Activated T-helper 1 cell treated with anti-CD3 and anti-CD28 coated beads, Interleukin-2, amount 50 U/mL, for 16 hours (primary cell): ENCODE results near the gene JDP2.
"Not testable (repeated sequence)": the region's sequence is repeated elsewhere in the genome, so short reads cannot be mapped to it uniquely, and the experiment has no call there.

ENCODE experiments used
- DNase-seq, 2 donors: peaks; one replicate each; pipeline ENCODE4 v3.0.0-alpha.2; 2020; ENCODE audit warnings: low read depth in 1 of 2, low spot score in 1 of 2

Gene JDP2, protein sequence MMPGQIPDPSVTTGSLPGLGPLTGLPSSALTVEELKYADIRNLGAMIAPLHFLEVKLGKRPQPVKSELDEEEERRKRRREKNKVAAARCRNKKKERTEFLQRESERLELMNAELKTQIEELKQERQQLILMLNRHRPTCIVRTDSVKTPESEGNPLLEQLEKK

GRCh38 chr14:75427482-75428229 lies at the start of gene JDP2:
JDP2 (plus strand) TSS chr14:75428022; CDS start chr14:75437921, 9,899 bp downstream.
- DNase-seq: peak; percentile 12 to 19

DNA sequence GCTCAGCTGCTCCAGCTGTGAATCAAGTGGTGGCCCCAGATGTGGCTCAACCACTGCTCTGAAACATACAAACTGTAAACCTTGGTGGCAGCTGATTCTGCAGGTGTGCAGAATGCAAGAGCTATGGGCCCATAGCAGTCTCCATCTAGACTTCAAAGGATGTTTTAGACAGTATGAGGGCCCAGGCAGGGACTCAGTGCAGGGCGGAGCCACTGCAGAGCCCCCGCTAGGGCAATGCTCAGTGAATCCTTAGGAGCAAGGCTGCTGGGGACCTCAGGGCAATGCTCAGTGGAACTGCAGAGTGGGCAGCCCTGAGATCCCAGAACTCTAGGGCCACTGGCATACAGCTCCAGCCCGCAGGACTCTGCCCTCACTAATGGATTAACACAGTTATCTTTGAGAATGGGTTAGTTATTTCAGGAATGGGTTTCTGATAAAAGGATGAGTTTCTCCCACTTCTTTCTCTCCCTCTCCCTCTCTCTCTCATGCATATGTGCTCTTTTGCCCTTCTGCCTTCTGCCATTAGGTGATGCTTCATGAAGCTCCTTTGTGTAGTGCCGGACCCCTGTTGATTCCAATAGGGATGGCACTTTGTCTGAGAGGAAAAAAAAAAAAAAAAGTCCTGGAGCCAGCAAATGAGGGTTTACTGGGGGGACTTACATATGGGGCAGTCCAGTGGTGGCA lies 48.4 kb upstream of the JDP2 start:
- no peak for DNase-seq

DNA sequence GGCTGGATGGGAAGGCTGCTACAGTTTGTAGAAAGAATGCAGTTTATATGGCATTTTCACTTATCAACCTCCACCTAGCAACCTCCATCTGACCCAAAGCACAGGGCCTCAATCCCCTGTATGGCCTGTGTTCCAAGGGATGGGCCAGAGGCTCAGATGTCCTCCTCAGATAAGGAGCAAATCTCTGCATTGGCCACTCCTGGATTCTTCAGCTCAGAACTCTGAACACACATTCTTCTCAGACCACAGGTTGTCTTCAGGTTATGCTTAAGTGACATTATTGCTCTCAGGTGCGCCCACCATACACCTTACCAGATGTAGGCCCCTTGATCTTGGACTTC lies 47.9 kb upstream of the JDP2 start:
- DNase-seq: no peak

GRCh38 chr14:75380656-75381055 lies 47.2 kb upstream of the JDP2 start:
- no peak for DNase-seq

DNA sequence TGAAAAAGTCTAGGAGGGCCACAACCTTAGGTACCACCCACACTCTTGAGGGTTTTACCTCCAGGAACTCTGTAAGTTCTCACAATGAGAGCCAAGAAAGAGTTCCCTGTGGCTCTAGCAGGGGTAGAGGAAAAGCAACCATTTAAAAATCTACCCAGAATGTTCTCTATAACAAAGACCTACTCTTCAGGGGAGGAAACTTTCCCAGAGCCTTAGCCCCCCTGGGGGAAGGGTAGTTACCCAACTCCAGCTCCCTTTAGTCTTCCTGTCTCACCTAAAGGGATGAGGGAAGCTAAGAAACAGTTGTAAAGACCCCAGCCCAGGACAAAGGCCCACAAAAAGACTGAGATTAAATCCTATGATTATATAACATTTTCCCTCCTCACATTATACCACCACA lies 46.2 kb upstream of the JDP2 start:
- no peak for DNase-seq

DNA sequence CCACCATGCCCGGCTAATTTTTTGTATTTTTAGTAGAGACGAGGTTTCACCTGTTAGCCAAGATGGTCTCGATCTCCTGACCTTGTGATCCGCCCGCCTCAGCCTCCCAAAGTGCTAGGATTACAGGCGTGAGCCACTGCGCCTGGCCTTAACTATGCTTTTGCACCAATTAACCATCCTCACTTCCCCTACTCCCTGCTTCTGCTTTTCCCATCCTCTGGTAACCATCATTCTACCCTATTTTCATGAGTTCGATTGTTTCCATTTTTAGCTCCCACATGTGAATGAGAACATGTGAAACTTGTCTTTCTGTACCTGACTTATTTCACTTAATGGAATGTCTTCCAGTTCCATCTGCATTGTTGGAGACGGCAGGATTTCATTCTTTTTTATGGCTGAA lies 44.6 kb upstream of the JDP2 start:
- DNase-seq: not testable (repeated sequence)

- DNase-seq: no peak
Observed at GRCh38 chr14:75383721-75384120, 44.1 kb upstream of the JDP2 start.

DNA sequence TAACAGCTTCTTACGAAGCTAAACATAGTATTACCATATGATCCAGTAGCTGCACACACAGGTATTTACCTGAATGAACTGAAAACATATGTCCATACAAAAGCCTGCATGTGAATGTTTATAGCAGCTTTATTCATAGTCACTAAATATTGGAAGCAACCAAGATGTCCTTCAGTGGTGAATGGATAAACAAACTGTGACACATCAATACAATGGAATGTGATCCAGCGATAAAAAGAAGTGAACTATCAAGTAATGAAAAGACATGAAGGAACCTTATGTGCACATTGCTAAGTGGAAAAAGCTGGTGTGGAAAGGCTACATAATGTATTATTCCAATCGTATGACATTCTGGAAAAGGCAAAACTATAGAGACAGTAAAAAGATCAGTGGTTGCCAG lies 38.1 kb upstream of the JDP2 start:
- no peak for DNase-seq

DNA sequence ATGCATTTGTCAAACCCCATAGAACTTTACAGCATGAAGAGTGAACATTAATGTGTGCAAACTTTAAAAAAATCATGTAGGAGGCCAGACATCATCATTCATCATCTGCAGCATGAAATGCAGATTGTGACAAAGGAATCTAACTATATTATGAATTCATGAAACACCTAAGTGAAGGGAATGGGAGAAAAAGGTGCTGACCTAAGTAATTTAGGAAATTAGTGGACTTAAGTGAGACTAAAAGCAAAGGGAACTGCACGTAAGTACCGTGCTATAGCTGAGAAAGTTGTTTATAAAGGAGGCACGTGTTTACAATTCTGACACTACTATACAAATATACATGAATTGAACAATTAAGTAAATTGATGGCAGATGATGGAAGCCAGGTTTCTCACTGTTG lies 37.6 kb upstream of the JDP2 start:
- DNase-seq: no peak

- no peak for DNase-seq
Observed at GRCh38 chr14:75391953-75392352, 35.9 kb upstream of the JDP2 start.

- no peak for DNase-seq
Observed at GRCh38 chr14:75392686-75393641, 34.9 kb upstream of the JDP2 start.

GRCh38 chr14:75393794-75394193 lies 34.0 kb upstream of the JDP2 start:
- DNase-seq: no peak

- DNase-seq: no peak
Observed at GRCh38 chr14:75395862-75396261, 32.0 kb upstream of the JDP2 start.

- no peak for DNase-seq
Observed at GRCh38 chr14:75399321-75399720, 28.5 kb upstream of the JDP2 start.

DNA sequence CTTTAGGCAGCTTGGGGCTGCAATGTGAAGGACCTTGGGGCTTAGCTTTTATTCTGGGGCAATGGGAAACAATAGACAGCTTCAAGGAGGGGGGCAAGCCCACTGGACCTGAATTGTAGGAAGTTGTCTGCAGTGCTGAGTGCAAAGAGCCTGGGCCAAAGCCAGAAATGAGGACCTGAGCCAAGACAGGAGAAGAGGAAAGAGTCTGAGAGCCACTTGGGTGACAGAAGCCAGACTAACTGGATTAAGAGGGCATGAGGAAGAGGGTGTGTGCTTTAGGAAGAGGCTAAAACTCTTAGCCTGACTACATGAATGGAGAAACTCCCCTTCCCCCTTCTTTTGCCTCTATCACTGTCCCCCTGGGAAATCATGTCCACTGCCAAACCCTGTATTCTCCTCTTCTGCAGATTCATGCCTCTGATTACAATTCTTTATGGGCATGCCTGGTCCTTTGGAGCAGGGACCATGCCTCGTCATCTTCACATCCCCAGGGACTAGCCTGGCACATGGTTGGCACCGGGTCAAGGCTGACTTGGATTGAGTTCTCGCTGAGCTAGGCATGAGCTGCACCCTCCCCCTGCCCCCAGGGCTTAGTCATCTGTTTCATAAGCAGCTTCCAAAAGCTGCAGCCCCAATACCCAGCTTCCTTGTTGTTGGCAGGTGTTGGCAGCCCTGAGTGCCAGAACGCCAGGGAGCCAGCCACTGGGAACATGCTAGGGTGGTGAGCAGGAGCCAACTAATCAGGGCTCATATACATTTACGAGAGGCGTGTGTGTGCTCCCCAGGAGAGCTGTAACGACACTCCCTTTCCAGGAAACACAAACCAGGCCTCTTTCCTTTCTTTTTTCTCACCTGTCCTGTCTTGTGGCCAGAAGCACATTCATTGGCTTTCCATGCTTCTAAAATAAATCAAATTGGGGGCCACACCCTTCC lies 27.7 kb upstream of the JDP2 start:
- no peak for DNase-seq

DNA sequence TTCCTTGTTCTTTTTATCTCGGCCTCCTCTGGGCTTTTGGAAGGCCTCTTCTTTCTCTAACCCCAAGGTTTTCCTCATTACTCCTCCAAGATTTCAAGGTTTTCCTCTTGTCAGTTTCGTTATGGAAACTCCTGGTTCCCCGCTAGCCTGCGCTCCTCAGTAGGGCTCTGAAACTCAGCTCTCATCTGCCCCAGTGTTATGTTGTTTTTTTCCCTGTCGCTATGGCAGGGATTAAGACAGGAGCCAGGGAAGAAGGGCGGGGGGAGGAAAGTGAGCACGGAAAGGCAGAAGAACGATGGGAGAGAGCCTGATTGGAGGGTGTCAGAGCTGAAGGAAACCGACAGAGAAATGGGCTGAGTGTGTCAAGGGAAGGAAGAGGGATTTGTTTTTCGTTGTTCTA lies 26.5 kb upstream of the JDP2 start:
- no peak for DNase-seq

DNA sequence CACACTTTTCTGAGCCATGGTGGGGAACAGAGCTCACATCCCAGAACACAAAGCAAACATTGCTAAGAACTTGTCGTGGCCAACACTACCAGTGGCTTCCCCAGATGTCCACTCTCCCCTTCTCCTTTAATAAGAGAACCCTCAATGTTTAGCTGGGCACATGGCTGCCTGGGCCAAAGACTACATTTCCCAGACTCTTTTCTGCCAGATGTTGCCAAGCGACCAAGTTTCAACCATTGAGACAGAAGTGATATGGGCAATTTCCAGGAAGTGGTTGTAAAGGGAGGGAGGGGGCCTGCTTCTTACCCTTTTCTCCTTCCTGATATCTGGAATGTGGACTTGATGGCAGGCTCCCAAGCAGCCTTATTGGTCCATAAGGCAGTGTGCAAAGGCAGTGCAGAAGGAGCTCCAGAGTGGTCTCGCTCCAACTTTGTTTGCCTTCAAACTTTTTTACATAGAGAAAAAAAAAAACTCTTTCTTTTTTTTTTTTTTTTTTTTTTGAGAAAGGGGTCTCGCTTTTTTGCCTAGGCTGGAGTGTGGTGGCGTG lies 24.9 kb upstream of the JDP2 start:
- no peak for DNase-seq

- no peak for DNase-seq
Observed at GRCh38 chr14:75404847-75405246, 23.0 kb upstream of the JDP2 start.

DNA sequence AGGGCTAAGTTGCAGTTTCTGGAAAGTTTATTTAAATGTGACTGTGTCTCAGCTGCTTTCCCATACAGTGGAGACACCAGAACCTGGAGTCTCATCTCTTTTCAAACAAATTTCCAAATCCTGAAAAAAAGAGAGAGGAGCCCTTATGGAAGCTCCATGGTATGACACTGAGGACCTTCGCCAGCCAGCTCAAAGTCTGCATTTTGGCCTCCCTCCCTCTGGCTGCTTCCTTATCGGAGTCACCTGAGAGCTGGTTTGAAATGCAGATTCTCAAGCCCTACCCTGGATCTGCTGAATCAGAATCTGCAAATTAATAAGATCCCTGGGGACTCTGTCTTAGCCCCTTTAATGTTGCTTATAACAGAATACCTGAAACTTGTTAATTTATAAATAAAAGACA lies 21.7 kb upstream of the JDP2 start:
- no peak for DNase-seq

DNA sequence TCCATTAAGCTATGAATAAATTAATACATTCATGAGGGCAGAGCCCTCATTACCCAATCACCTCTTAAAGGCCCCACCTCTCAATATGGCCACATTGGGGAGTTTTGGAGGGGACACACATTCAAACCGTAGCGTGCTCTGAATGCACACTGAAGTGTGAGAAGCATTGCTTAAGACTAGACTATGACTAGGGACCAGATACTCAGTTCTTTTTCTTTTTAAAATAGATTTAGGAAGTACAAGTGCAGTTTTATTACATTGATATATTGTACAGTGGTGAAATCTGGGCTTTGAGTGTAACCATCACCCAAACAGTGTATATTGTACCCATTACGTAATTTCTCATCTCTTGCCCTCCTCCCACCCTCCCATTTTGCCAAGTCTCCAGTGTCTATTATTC lies 21.0 kb upstream of the JDP2 start:
- DNase-seq: no peak
